SHP77 (cell line): ENCODE measurements around the gene TRPM3.

ENCODE experiments used
- DNase-seq, 2 experiments: peaks; one replicate each; lab custom pipeline; 2025; lab: John Stamatoyannopoulos, UW

TRPM3 gene

DNA sequence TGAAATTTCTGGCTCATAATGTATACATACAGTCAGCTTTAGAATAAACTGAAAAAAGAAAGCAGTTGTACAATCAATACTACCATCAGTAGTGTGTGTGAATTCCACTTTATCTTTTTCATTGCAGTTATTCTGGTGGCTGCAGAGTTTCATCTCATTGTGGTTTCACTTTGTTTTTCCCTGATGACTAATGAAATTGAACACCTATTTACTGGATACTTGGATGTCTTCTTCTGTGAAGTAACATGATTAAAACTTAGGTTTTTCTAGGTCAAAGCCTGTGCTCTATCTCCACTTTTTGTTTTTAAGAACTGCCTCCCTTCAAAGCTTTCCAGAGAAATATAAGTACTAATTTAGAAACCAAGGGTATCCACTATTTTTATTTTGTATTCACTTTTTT lies 174.3 kb downstream of the TRPM3 start:
- DNase-seq: no peak

GRCh38 chr9:70945301-70945700 lies 176.1 kb downstream of the TRPM3 start:
- DNase-seq: no peak

DNA sequence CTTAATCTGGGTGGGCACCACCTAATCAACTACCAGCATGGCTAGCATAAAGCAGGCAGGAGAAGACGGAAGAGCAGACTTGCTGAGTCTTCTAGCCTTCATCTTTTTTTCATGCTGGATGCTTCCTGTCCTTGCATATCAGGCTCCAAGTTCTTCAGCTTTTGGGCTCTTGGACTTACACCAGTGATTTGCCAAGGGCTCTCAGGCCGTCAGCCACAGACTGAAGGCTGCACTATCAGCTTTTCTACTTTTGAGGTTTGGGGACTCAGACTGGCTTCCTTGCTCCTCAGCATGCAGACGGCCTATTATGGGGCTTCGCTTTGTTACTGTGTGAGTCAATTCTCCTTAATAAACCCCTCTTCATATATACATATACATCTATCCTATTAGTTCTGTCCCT lies 180.2 kb downstream of the TRPM3 start:
- DNase-seq: no peak

- no peak for DNase-seq
These were observed 180.8 kb downstream of the TRPM3 start for GRCh38 chr9:70940605-70941004.

GRCh38 chr9:70936536-70936935 lies 184.9 kb downstream of the TRPM3 start:
- DNase-seq: no peak

- DNase-seq: no peak
These were observed 185.6 kb downstream of the TRPM3 start for GRCh38 chr9:70935856-70936255.

DNA sequence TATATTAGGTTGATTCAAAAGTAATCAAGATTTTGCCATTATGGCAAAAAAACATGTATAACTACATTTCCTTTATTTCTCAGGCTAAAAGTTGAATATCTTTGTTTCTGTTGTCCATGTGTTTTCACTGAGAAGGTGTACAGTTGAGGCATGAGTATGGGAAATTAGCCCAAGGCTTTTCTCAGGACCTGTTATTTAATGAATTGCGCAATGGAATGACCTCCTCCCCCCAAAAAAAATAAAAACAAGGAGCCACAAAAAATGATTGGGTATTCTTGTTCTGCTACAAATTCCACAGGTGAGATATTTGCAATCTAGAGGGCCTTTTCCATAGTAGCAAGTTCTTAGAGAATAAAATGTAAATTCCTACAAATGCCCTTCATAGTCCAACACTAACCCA lies 186.8 kb downstream of the TRPM3 start:
- DNase-seq: no peak

DNA sequence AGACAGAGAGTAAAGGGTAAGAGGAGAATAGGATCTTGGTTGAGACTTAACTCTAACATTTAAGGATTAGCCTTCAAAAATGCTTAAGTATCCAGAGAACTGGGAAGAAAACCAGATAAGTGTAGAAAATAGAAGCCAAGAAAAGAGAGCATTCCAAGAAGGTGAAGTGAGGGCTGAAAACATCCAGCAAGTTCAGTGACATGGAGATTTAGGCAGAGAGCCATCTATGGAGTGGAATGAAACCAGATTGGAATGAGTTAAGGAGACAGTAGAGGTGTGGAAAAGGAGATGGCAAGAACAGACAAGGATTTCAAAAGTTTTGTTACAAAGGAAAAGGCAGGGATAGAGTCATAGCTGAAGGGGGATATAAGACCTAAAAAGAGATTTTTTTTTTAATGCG lies 188.1 kb downstream of the TRPM3 start:
- no peak for DNase-seq

- DNase-seq: no peak
These were observed 189.3 kb downstream of the TRPM3 start for GRCh38 chr9:70932097-70932496.

DNA sequence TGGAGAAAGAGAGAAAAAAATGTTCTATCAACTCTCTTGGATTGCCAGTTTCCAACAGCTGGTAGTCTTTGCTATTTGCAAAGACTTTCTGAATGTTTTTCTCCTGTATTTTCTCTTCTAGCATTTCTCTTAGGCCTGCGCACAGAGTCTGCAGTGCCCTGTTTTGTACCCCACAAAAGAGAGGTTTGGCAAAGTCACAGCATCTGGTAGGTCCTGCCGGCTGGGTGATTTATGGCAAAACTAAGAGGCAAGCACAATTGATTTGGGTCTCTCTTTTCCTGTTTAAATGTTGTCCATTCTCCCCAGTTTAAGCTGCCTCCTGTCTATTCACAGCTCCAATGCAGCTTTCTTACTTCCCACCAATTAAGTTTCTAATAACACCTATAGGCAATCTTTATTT lies 193.9 kb downstream of the TRPM3 start:
- no peak for DNase-seq

- peak in 1 of 2 experiments; percentile 52 for DNase-seq
These were observed 196.4 kb downstream of the TRPM3 start for GRCh38 chr9:70924895-70925547.

DNA sequence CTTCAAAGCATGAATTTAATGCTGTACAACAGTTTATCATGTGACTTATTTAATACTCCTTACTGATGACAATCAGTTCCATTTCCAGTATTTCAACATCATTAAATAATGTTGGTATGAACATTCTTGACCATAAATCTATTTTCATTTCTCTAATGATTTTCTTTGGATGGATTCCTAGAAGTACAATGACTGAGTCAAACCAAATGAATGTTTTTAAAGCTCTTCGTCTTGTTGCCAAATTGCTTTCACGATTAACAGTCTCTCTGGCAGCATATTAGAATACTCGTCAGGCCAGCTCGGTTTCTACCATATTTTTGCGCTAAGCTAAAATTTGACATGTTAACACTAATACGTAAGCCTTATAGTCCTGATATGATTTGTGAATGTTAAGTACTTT lies 197.0 kb downstream of the TRPM3 start:
- no peak for DNase-seq

- DNase-seq: no peak
These were observed 197.5 kb downstream of the TRPM3 start for GRCh38 chr9:70923961-70924360.

GRCh38 chr9:70921136-70921535 lies 200.3 kb downstream of the TRPM3 start:
- DNase-seq: no peak

GRCh38 chr9:70917277-70917676 lies 204.1 kb downstream of the TRPM3 start:
- no peak for DNase-seq

GRCh38 chr9:70911791-70912190 lies 209.6 kb downstream of the TRPM3 start:
- no peak for DNase-seq

DNA sequence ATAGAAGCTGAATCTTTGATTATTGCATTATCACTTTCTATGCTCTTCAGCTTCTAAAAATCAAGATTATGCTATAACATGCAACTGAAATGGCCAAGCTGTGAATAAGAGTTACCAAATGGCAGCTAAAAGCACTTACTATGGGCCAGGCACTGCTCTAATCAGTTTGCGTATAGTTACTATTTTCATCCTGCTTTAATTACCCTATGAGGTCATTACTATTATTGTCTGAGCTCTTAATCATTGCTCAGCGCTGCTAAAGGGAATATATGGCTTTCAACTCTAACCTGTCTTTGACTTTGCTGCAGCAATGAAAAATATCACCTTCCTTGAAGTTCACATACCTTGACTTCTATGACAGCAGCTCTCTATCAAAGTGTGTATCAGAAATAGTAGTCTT lies 210.8 kb downstream of the TRPM3 start:
- no peak for DNase-seq

DNA sequence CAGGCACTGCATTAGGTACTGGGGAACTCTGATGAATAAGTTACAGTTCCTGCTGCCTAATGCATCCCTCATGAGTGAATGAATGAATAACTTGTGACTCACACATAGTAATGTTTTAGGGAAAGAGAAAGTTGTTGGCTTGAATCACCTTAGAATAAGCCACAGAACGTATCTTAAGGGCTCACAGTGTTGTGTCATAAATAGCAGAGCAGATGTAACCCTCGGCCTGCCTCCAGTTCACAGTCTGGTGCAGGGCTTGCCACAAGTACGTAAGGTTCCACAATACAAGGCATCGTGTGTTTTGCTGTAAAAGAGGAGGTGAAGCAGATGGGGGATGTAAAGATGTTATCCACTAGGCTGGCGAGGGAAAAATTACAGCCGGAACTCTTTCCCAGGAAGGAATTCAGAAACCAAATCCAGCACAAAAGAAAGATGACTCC lies 218.7 kb downstream of the TRPM3 start:
- no peak for DNase-seq

- no peak for DNase-seq
These were observed 219.2 kb downstream of the TRPM3 start for GRCh38 chr9:70902171-70902570.

DNA sequence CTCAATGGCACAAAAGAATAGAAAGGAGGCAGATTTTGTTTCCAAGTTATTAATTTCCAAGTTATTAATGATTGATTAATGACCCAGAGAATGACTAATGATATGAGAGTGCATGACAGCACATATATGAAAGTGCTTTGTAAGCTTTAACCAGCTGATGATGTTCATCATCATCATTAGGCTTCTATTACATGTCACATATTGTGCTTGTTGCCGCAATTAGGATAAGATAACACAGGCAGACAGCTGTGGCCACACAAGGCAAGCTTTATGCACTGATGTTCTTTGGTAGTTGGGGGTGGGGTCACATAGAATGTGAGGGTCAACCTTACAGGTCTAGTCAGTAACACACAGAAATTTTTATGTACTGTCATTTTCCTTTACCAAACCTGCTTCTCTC lies 219.7 kb downstream of the TRPM3 start:
- no peak for DNase-seq

GRCh38 chr9:70901013-70901412 lies 220.4 kb downstream of the TRPM3 start:
- DNase-seq: no peak

DNA sequence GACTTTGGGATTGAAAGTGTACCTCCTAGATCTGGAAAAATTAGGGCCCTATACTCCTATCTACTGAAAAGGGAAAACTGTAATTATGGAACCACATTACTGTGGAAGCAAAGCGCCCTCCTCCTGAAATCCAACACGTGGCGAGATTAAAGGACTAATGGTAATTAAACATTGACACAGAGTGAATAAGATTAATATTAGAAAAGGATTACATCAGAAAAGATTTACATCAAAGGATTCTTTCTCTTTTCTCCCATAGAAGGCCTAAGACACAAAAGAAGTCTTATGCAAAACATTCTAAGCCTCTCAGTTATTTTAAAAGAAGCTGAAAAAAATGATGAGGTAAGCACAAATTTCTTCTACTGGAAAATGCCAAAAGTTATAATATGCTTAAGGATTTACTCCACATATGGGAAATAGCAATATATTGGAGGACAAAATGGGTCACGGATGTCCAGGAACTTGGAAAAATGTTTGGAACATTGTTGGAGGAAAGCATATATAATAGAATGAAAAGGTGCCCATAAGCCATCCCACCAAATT lies 227.8 kb downstream of the TRPM3 start:
- DNase-seq: no peak

DNA sequence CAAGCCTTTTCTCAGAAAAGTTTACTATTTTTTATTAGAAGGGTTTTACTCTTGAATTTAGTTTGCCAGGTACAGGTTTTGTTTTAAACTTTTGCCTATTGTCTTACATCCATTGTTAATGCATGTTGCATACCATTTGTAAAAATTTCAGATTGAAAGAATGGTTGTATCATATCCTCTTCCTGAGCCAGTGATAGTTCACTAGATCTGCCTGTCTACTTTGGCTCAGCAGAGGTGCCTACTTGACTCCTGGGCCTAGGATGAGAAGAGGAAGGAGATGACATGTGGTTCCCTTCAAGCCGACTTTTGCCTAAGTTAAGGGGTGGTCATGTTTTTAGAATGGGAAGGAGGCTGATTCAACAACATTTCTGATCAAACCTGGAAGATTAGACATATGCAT lies 232.9 kb downstream of the TRPM3 start:
- no peak for DNase-seq

GRCh38 chr9:70887826-70888225 lies 233.6 kb downstream of the TRPM3 start:
- no peak for DNase-seq
